ENCODE results near the gene TBC1D4.
"Not testable (repeated sequence)": the region's sequence is repeated elsewhere in the genome, so short reads cannot be mapped to it uniquely, and the experiment has no call there.

The TBC1D4 gene

DNA sequence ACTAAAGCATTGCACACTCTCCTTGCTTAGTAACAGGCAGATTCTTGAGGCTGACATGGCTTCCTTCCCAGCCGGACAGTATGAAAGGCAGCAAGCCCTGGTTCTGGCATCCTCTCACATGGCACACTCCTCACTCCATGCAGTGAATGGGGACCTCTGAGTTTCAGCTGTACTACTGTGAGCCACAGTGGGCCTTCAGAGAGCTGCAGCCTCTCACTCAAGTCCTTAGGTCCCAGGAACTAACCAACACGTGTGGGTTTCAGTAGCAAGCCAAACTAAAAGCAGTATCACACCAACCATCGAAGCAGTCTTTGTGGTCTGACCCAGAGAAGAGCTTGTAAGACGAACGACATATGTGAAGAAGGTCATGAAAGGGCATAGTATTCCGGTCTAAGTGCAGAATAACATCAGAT is 128.2 kb downstream of the TBC1D4 start:
- ChIA-PET CTCF (no interaction called here), POLR2A (no interaction called here)
- TF ChIP-seq FOXK2 (IDR thresholded peaks at IDR 0.05), result no peak
- TF ChIP-seq ARNT (IDR thresholded peaks at IDR 0.05), result no peak
- no peak for TF ChIP-seq SUZ12 (IDR thresholded peaks at IDR 0.05)
- no peak for TF ChIP-seq ELF4 (IDR thresholded peaks at IDR 0.05)
- no peak for TF ChIP-seq FOXM1 (IDR thresholded peaks at IDR 0.05; ENCODE audit: borderline replicate concordance)
- no peak for TF ChIP-seq TARDBP (IDR thresholded peaks at IDR 0.05)
- no peak for TF ChIP-seq FOXA1 (IDR thresholded peaks at IDR 0.05)
- TF ChIP-seq, protein P1, sequence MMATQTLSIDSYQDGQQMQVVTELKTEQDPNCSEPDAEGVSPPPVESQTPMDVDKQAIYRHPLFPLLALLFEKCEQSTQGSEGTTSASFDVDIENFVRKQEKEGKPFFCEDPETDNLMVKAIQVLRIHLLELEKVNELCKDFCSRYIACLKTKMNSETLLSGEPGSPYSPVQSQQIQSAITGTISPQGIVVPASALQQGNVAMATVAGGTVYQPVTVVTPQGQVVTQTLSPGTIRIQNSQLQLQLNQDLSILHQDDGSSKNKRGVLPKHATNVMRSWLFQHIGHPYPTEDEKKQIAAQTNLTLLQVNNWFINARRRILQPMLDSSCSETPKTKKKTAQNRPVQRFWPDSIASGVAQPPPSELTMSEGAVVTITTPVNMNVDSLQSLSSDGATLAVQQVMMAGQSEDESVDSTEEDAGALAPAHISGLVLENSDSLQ (IDR thresholded peaks at IDR 0.05), result no peak
- TF ChIP-seq CTBP1 (IDR thresholded peaks at IDR 0.05; ENCODE audit: borderline replicate concordance), result no peak
- TF ChIP-seq L3MBTL2 (conservative IDR thresholded peaks at IDR 0.05), result no peak
- TF ChIP-seq SP1 (IDR thresholded peaks at IDR 0.05), result no peak
- no peak for TF ChIP-seq NFRKB (IDR thresholded peaks at IDR 0.05)
- TF ChIP-seq BHLHE40 (IDR thresholded peaks at IDR 0.05; ENCODE audit: borderline replicate concordance), result no peak
- no peak for TF ChIP-seq LEF1 (IDR thresholded peaks at IDR 0.05; ENCODE audit: borderline replicate concordance)
- no peak for DNase-seq (ENCODE audit: extremely low spot score)

DNA sequence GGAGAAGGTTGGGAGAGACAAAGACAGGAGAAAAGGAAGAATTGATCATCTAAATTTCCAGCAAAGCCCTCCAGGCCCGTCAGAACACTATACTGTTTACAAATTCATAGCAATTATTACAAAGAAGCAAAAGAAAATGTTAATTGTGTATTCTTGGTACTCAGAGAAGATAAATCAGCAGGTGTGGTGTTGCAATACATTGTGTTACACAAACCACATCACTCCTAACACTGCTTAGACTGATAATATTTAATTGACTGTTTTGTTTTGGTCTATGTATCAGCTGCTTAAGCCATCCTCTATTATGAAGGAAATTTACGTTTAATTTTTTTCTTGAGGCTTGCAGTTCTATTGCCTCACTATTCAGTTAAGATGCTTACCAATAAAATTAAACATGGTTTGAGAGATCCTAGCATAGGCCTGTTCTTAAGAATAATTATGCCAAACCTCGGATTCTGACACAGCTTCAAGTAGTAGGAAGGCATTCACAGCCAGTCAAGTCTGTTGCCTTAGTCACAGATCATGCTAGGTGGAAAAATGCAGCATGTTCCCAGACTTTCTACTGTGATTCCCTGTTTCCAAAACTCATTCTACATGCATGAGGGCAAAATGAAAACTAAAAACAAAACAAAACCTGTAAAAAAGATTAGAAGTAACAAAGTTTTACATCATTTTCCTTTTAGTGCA is 129.2 kb downstream of the TBC1D4 start:
- TF ChIP-seq, protein P1 (IDR thresholded peaks at IDR 0.05), result no peak
- no peak for TF ChIP-seq SUZ12 (IDR thresholded peaks at IDR 0.05)
- no peak for TF ChIP-seq NFRKB (IDR thresholded peaks at IDR 0.05)
- no peak for TF ChIP-seq BHLHE40 (IDR thresholded peaks at IDR 0.05; ENCODE audit: borderline replicate concordance)
- no peak for TF ChIP-seq FOXK2 (IDR thresholded peaks at IDR 0.05)
- no peak for TF ChIP-seq FOXM1 (IDR thresholded peaks at IDR 0.05; ENCODE audit: borderline replicate concordance)
- no peak for TF ChIP-seq ZNF384 (IDR thresholded peaks at IDR 0.05)
- no peak for TF ChIP-seq SP1 (IDR thresholded peaks at IDR 0.05)
- no peak for TF ChIP-seq FOXA1 (IDR thresholded peaks at IDR 0.05)
- TF ChIP-seq CTBP1 (IDR thresholded peaks at IDR 0.05; ENCODE audit: borderline replicate concordance), result no peak
- no peak for TF ChIP-seq ARNT (IDR thresholded peaks at IDR 0.05)
- TF ChIP-seq HDGF (IDR thresholded peaks at IDR 0.05; ENCODE audit: borderline replicate concordance), result no peak
- no peak for TF ChIP-seq LEF1 (IDR thresholded peaks at IDR 0.05; ENCODE audit: borderline replicate concordance)
- TF ChIP-seq L3MBTL2 (conservative IDR thresholded peaks at IDR 0.05), result no peak
- no peak for DNase-seq (ENCODE audit: extremely low spot score)
- ChIA-PET CTCF (interaction anchor here (0.7 kb wide), 1 partner anchor 130 kb away, joined by 3 read pairs; no protein-coding TSS in a partner anchor), POLR2A (no interaction called here)

DNA sequence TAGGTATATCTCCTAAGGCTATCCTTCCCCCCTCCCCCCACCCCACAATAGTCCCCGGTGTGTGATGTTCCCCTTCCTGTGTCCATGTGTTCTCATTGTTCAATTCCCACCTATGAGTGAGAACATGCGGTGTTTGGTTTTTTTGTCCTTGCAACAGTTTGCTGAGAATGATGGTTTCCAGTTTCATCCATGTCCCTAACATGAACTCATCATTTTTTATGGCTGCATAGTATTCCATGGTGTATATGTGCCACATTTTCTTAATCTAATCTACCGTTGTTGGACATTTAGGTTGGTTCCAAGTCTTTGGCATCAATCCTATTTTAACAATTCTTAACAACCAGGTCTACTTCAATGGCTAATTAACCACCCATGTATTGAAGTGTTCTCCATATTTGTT is 130.4 kb downstream of the TBC1D4 start:
- DNase-seq (ENCODE audit: extremely low spot score); POLR2A ChIA-PET; CTCF ChIA-PET: not testable (repeated sequence)

DNA sequence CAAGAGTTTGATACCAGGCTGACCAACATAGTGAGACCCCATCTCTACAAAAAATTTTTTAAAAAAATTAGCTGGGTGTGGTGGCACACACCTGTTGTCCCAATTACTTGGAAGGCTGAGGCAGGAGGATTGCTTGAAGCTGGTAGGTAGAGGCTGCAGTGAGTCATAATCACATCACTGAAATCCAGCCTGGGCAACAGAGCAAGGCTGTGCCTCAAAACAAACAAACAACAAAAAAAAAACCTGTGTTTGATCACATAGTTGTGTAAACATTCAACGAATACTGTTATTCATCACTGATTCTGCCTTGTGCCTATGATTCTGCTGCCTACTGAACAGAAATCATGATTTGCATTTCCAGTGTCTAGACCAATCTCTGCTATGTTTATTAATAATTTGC is 134.0 kb downstream of the TBC1D4 start:
- TF ChIP-seq SUZ12 (IDR thresholded peaks at IDR 0.05), result no peak
- DNase-seq (ENCODE audit: extremely low spot score), result no peak
- POLR2A ChIA-PET, result no interaction called here
- CTCF ChIA-PET, result interaction anchor here (1.0 kb wide), 1 partner anchor 1623 kb away, joined by 3 read pairs; no protein-coding TSS in a partner anchor

DNA sequence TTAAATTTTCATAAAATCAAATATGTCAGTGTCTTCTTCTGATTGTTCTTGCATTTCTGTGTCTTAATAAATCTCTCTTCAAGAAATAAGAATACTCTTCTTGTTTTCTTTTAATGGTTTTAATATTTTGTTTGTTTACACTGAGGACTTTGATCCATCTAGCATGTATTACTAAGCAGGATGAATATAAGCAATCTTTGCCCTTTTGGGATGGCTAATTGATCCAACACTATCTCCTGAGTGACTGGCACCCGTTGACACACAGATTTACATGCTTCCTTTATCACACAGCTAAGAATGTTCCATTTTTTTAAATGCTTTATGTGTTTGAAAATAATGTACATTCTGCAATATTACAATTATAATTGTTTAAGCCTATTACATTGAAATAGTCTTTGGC is 134.5 kb downstream of the TBC1D4 start:
- DNase-seq (ENCODE audit: extremely low spot score), result no peak
- no peak for TF ChIP-seq TARDBP (IDR thresholded peaks at IDR 0.05)
- no peak for TF ChIP-seq L3MBTL2 (conservative IDR thresholded peaks at IDR 0.05)
- no peak for TF ChIP-seq SUZ12 (IDR thresholded peaks at IDR 0.05)
- no peak for TF ChIP-seq HDGF (IDR thresholded peaks at IDR 0.05; ENCODE audit: borderline replicate concordance)
- TF ChIP-seq LEF1 (IDR thresholded peaks at IDR 0.05; ENCODE audit: borderline replicate concordance), result no peak
- TF ChIP-seq ELF4 (IDR thresholded peaks at IDR 0.05), result no peak
- TF ChIP-seq ZNF384 (IDR thresholded peaks at IDR 0.05), result no peak
- no peak for TF ChIP-seq FOXK2 (IDR thresholded peaks at IDR 0.05)
- TF ChIP-seq CTBP1 (IDR thresholded peaks at IDR 0.05; ENCODE audit: borderline replicate concordance), result no peak
- no peak for TF ChIP-seq SP1 (IDR thresholded peaks at IDR 0.05)
- TF ChIP-seq BHLHE40 (IDR thresholded peaks at IDR 0.05; ENCODE audit: borderline replicate concordance), result no peak
- TF ChIP-seq, protein P1 (IDR thresholded peaks at IDR 0.05), result no peak
- TF ChIP-seq ARNT (IDR thresholded peaks at IDR 0.05), result no peak
- no peak for TF ChIP-seq NFRKB (IDR thresholded peaks at IDR 0.05)
- TF ChIP-seq FOXA1 (IDR thresholded peaks at IDR 0.05), result no peak
- no peak for TF ChIP-seq FOXM1 (IDR thresholded peaks at IDR 0.05; ENCODE audit: borderline replicate concordance)
- ChIA-PET CTCF (interaction anchor here (1.0 kb wide), 1 partner anchor 1623 kb away, joined by 3 read pairs; no protein-coding TSS in a partner anchor), POLR2A (no interaction called here)

DNA sequence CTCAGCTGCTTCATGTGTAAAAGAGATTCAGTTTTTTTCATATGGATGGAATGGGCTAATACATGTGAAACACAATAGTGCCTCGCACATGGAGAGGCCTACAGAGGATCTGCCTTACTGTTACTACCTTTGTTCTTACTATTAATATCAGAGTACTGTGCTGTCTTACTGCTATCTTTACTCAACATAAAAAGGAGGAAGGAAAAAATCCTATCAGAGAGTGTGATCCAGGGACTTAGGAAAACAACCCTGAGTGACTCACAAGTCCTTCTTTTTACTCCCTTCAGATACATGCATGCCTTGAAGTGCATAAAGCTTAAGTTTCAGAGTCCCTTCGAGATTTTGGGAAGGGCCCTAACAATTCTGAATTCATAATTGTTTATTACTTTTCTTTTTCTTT is 136.8 kb downstream of the TBC1D4 start:
- DNase-seq (ENCODE audit: extremely low spot score), result no peak
- POLR2A ChIA-PET, result no interaction called here
- CTCF ChIA-PET, result interaction anchor here (0.5 kb wide), 1 partner anchor 9 kb away, joined by 3 read pairs; no protein-coding TSS in a partner anchor
- no peak for TF ChIP-seq TARDBP (IDR thresholded peaks at IDR 0.05)
- TF ChIP-seq ELF4 (IDR thresholded peaks at IDR 0.05), result no peak
- TF ChIP-seq, protein P1 (IDR thresholded peaks at IDR 0.05), result no peak
- no peak for TF ChIP-seq LEF1 (IDR thresholded peaks at IDR 0.05; ENCODE audit: borderline replicate concordance)
- no peak for TF ChIP-seq SUZ12 (IDR thresholded peaks at IDR 0.05)
- no peak for TF ChIP-seq ZNF384 (IDR thresholded peaks at IDR 0.05)
- no peak for TF ChIP-seq NFRKB (IDR thresholded peaks at IDR 0.05)
- TF ChIP-seq FOXM1 (IDR thresholded peaks at IDR 0.05; ENCODE audit: borderline replicate concordance), result no peak
- no peak for TF ChIP-seq CTBP1 (IDR thresholded peaks at IDR 0.05; ENCODE audit: borderline replicate concordance)
- TF ChIP-seq HDGF (IDR thresholded peaks at IDR 0.05; ENCODE audit: borderline replicate concordance), result no peak
- TF ChIP-seq ARNT (IDR thresholded peaks at IDR 0.05), result no peak
- no peak for TF ChIP-seq FOXA1 (IDR thresholded peaks at IDR 0.05)
- TF ChIP-seq FOXK2 (IDR thresholded peaks at IDR 0.05), result no peak
- TF ChIP-seq SP1 (IDR thresholded peaks at IDR 0.05), result no peak

All from HEK293T (cell line).